ENCODE results near the gene PDLIM3. TPM values are rescaled to one million over a fixed set of nuclear protein-coding genes. Genes with fewer than 3 reads are reported as not detected.

PDLIM3 gene
- polyA plus RNA-seq, 1 donor (not counting 4 experiments of a cell fraction or from before 2014, with no cell fraction given), result not detected

GRCh38 chr4:185500576-185500975 lies 34.7 kb downstream of the PDLIM3 start:
- Histone ChIP-seq H3K9ac (ENCODE audit: control insufficient read depth, extremely low read depth, insufficient read depth, low read length) (no peak overlapping the region), H3K36me3 (ENCODE audit: control insufficient read depth in 2 of 2, extremely low read depth in 1 of 2, insufficient read depth in 2 of 2, low read length in 2 of 2) (no peaks in the 10 kb centered on the region), H3K4me2 (ENCODE audit: control insufficient read depth, extremely low read depth, insufficient read depth, low read depth, low read length) (no peak overlapping the region), H3K27ac (ENCODE audit: control insufficient read depth, insufficient read depth, low read length) (no peak overlapping the region), H3K9me1 (ENCODE audit: control insufficient read depth, extremely low read depth, insufficient read depth, low read length) (no peaks in the 10 kb centered on the region), H3K4me1 (ENCODE audit: control insufficient read depth, extremely low read depth, insufficient read depth, low read length) (no peaks in the 10 kb centered on the region), H3K79me2 (ENCODE audit: control insufficient read depth, insufficient read depth, low read length) (no peaks in the 10 kb centered on the region), H3K27me3 (ENCODE audit: control insufficient read depth, extremely low read depth, insufficient read depth, low read length) (no peaks in the 10 kb centered on the region), H3K9me3 (ENCODE audit: control insufficient read depth, low read depth, low read length) (no peaks in the 10 kb centered on the region), H3K4me3 (ENCODE audit: control insufficient read depth in 2 of 3, extremely low read depth in 1 of 3, insufficient read depth in 2 of 3, low read depth in 1 of 3, low read length in 3 of 3) (no peak overlapping the region), H2AFZ (ENCODE audit: control insufficient read depth, low read length) (no peak overlapping the region), H4K20me1 (ENCODE audit: control insufficient read depth, extremely low read depth, insufficient read depth, low read length) (no peaks in the 10 kb centered on the region)
- TF ChIP-seq CTCF (optimal IDR thresholded peaks at IDR 0.05 in 1 of 3, IDR thresholded peaks at IDR 0.05 in 1 of 3, conservative IDR thresholded peaks at IDR 0.05 in 1 of 3; ENCODE audit: extremely low read depth in 1 of 3, insufficient read depth in 2 of 3, low read length in 3 of 3) (no peak), EZH2 (IDR thresholded peaks at IDR 0.05; ENCODE audit: low read length) (no peak)
- DNase-seq (ENCODE audit: low read depth, low spot score) (no peak), FAIRE-seq (no peak)
- dilution Hi-C loops (cut with MboI; ENCODE audit: extremely low pct_ligation_motif_present, low sequenced_read_pairs), result no loop called here

GRCh38 chr4:185500035-185500434 lies 35.3 kb downstream of the PDLIM3 start:
- no peaks in the 10 kb centered on the region for H3K36me3 ChIP-seq (ENCODE audit: control insufficient read depth in 2 of 2, extremely low read depth in 1 of 2, insufficient read depth in 2 of 2, low read length in 2 of 2)
- no peak overlapping the region for H3K27ac ChIP-seq (ENCODE audit: control insufficient read depth, insufficient read depth, low read length)
- H2AFZ ChIP-seq (ENCODE audit: control insufficient read depth, low read length), result no peak overlapping the region
- no peak for FAIRE-seq
- no peaks in the 10 kb centered on the region for H3K27me3 ChIP-seq (ENCODE audit: control insufficient read depth, extremely low read depth, insufficient read depth, low read length)
- no peak overlapping the region for H3K4me2 ChIP-seq (ENCODE audit: control insufficient read depth, extremely low read depth, insufficient read depth, low read depth, low read length)
- no peaks in the 10 kb centered on the region for H3K9me1 ChIP-seq (ENCODE audit: control insufficient read depth, extremely low read depth, insufficient read depth, low read length)
- no peaks in the 10 kb centered on the region for H3K4me1 ChIP-seq (ENCODE audit: control insufficient read depth, extremely low read depth, insufficient read depth, low read length)
- dilution Hi-C loops (cut with MboI; ENCODE audit: extremely low pct_ligation_motif_present, low sequenced_read_pairs), result no loop called here
- DNase-seq (ENCODE audit: low read depth, low spot score), result no peak
- no peaks in the 10 kb centered on the region for H4K20me1 ChIP-seq (ENCODE audit: control insufficient read depth, extremely low read depth, insufficient read depth, low read length)
- no peak overlapping the region for H3K9ac ChIP-seq (ENCODE audit: control insufficient read depth, extremely low read depth, insufficient read depth, low read length)
- no peak overlapping the region for H3K4me3 ChIP-seq (ENCODE audit: control insufficient read depth in 2 of 3, extremely low read depth in 1 of 3, insufficient read depth in 2 of 3, low read depth in 1 of 3, low read length in 3 of 3)
- TF ChIP-seq CTCF (optimal IDR thresholded peaks at IDR 0.05 in 1 of 3, IDR thresholded peaks at IDR 0.05 in 1 of 3, conservative IDR thresholded peaks at IDR 0.05 in 1 of 3; ENCODE audit: extremely low read depth in 1 of 3, insufficient read depth in 2 of 3, low read length in 3 of 3) (no peak), EZH2 (IDR thresholded peaks at IDR 0.05; ENCODE audit: low read length) (no peak)
- no peaks in the 10 kb centered on the region for H3K9me3 ChIP-seq (ENCODE audit: control insufficient read depth, low read depth, low read length)
- H3K79me2 ChIP-seq (ENCODE audit: control insufficient read depth, insufficient read depth, low read length), result no peaks in the 10 kb centered on the region

Measured in keratinocyte (primary cell).